HCT116 (cell line): ENCODE results near the gene CHL1. TPM values are rescaled to one million over a fixed set of nuclear protein-coding genes. Genes with fewer than 3 reads are reported as not detected.

Experiments
- ATAC-seq: fragments of 200-7000 bp; cut with Tn5 transposase; 2 replicates; pipeline ENCODE4 v1.9.1; 2020; ENCODE audit warnings: mild to moderate bottlenecking, moderate library complexity
- BruUV-seq: library from RNA; stranded (reverse); fragments of 400-500 nt; replicated peaks from 2 replicates; lab custom pipeline; 2021; lab: Mats Ljungman, UMichigan
- CTCF ChIA-PET: fragments of 300-600 bp; sonication (Branson Sonifier 250); formaldehyde crosslinking; loops from one replicate; lab custom pipeline; 2021; ENCODE audit warnings: antibody characterized with exemption; lab: Charles Lee
- POLR2A ChIA-PET: fragments of 300-600, 350-600 bp; sonication (Branson Sonifier 250); formaldehyde crosslinking; loops from one replicate; lab custom pipeline; 2021; ENCODE audit warnings: antibody characterized with exemption; lab: Charles Lee
- RAD21 ChIA-PET, 2 experiments: fragments of 300-600 bp; sonication (Branson Sonifier 250); formaldehyde crosslinking; loops; one replicate each; lab custom pipeline; 2023; ENCODE audit warnings: low total read pairs in 2 of 2; ENCODE audit not compliant: uncharacterized antibody in 2 of 2, unreplicated experiment in 2 of 2, low non-redundant PET in 1 of 2; lab: Charles Lee
- DNase-seq: peaks from one replicate; pipeline ENCODE4 v3.0.0-alpha.2; 2010; ENCODE audit warnings: low read depth, low spot score
- H2AFZ ChIP-seq: fragments of 200-600 bp; shearing (Covaris generic), sonication (generic); 2 replicates; pipeline ENCODE4 v1.6.1; 2017; ENCODE audit warnings: low read depth, mixed run types, mixed read lengths, antibody characterized with exemption, low read length; ENCODE audit not compliant: poor library complexity, severe bottlenecking
- H3K27ac ChIP-seq: 2 replicates; pipeline ENCODE4 v1.5.1; 2012; ENCODE audit warnings: low read depth, low read length
- H3K27me3 ChIP-seq: fragments of 200-600 bp; sonication (generic); 2 replicates; pipeline ENCODE4 v1.6.1; 2016; ENCODE audit warnings: mixed run types, low read length, mixed read lengths; ENCODE audit not compliant: insufficient read depth
- H3K36me3 ChIP-seq, 2 experiments: fragments of 200-500 bp in 1 of 2; fragments of 200-600 bp in 1 of 2; sonication (Bioruptor generic) in 1 of 2; sonication (generic) in 1 of 2; 2 replicates each; pipeline versions ENCODE4 v1.5.1 to v1.6.1; 2014 to 2016; ENCODE audit warnings: low read length in 2 of 2, inconsistent platforms in 1 of 2, mixed read lengths in 1 of 2, mixed run types in 1 of 2; ENCODE audit not compliant: insufficient read depth in 2 of 2, control insufficient read depth in 1 of 2
- H3K4me1 ChIP-seq, 2 experiments: fragments of 200-600 bp in 1 of 2; sonication (generic) in 1 of 2; 2 replicates each; pipeline versions ENCODE4 v1.5.1 to v1.6.1; 2012 to 2017; ENCODE audit warnings: low read length in 2 of 2, inconsistent platforms in 1 of 2, mild to moderate bottlenecking in 1 of 2, mixed read lengths in 1 of 2, mixed run types in 1 of 2, moderate library complexity in 1 of 2; ENCODE audit not compliant: insufficient read depth in 2 of 2, control insufficient read depth in 1 of 2
- H3K4me2 ChIP-seq: fragments of 200-600 bp; sonication (generic); 2 replicates; pipeline ENCODE4 v1.6.1; 2017; ENCODE audit warnings: mixed run types, low read length, mixed read lengths
- H3K4me3 ChIP-seq, 2 experiments: fragments of 200-600 bp in 1 of 2; sonication (generic) in 1 of 2; replicated peaks in 1 of 2; 2 replicates each; pipeline ENCODE4 v1.5.1; 2011 to 2016; ENCODE audit warnings: low read length in 2 of 2, control low read depth in 1 of 2, low read depth in 1 of 2, mild to moderate bottlenecking in 1 of 2, mixed read lengths in 1 of 2, mixed run types in 1 of 2
- H3K79me2 ChIP-seq: fragments of 200-600 bp; sonication (generic); 2 replicates; pipeline ENCODE4 v1.6.1; 2017; ENCODE audit warnings: mild to moderate bottlenecking, mixed run types, low read length, moderate library complexity, mixed read lengths; ENCODE audit not compliant: insufficient read depth
- H3K9ac ChIP-seq: fragments of 200-600 bp; sonication (generic); 2 replicates; pipeline ENCODE4 v1.6.1; 2016; ENCODE audit warnings: low read length, mixed read lengths
- H3K9me2 ChIP-seq: fragments of 200-600 bp; sonication (generic), shearing (Covaris generic); 2 replicates; pipeline ENCODE4 v1.6.1; 2017; ENCODE audit warnings: mixed run types, mild to moderate bottlenecking, moderate library complexity; ENCODE audit not compliant: insufficient read depth
- H3K9me3 ChIP-seq, 2 experiments: fragments of 200-500 bp in 1 of 2; fragments of 200-600 bp in 1 of 2; sonication (Bioruptor generic) in 1 of 2; sonication (generic) in 1 of 2; 2 replicates each; pipeline ENCODE4 v1.6.1; 2014 to 2017; ENCODE audit warnings: low read length in 2 of 2, mixed read lengths in 2 of 2, inconsistent platforms in 1 of 2, low read depth in 1 of 2, mild to moderate bottlenecking in 1 of 2, mixed run types in 1 of 2, moderate library complexity in 1 of 2; ENCODE audit not compliant: control insufficient read depth in 1 of 2, insufficient read depth in 1 of 2
- H4K20me1 ChIP-seq: fragments of 200-600 bp; sonication (generic), shearing (Covaris generic); 2 replicates; pipeline ENCODE4 v1.6.1; 2017; ENCODE audit warnings: mixed run types, mild to moderate bottlenecking, moderate library complexity; ENCODE audit not compliant: insufficient read depth
- CBX3 ChIP-seq: IDR thresholded peaks from 2 replicates; pipeline ENCODE4 v1.6.1; 2012; ENCODE audit warnings: low read depth
- EGR1 ChIP-seq: IDR thresholded peaks from 2 replicates; pipeline ENCODE4 v1.6.1; 2012; ENCODE audit warnings: low read depth
- JUND ChIP-seq: IDR thresholded peaks from 2 replicates; pipeline ENCODE4 v1.6.1; 2012
- POLR2AphosphoS5 ChIP-seq: IDR thresholded peaks from 2 replicates; pipeline ENCODE4 v1.6.1; 2011; ENCODE audit warnings: mild to moderate bottlenecking, low read depth, low read length, moderate library complexity
- RAD21 ChIP-seq: IDR thresholded peaks from 2 replicates; pipeline ENCODE4 v1.6.1; 2012; ENCODE audit warnings: low read depth, mild to moderate bottlenecking
- YY1 ChIP-seq: IDR thresholded peaks from 2 replicates; pipeline ENCODE4 v1.6.1; 2011; ENCODE audit warnings: low read length, low read depth, moderate library complexity, mild to moderate bottlenecking; ENCODE audit not compliant: insufficient replicate concordance; ENCODE audit errors: extremely low read depth
- ZNF274 ChIP-seq: fragments of 200-500 bp; sonication (Bioruptor generic); IDR thresholded peaks from 2 replicates; pipeline ENCODE4 v1.6.1; 2014; ENCODE audit warnings: mild to moderate bottlenecking, low read depth, low read length, inconsistent platforms
- intact Hi-C: fragments of 100-400 bp; cut with micrococcal nuclease; formaldehyde crosslinking; loops from 2 replicates; pipeline ENCODE4 v1.10.0; 2022
- total RNA-seq: library from RNA; stranded (reverse); gene quantifications from one replicate; pipeline ENCODE4 v1.2.1, GENCODE V29; 2021; ENCODE audit not compliant: unreplicated experiment

Gene CHL1
- total RNA-seq, 1 experiment from 2014 or later, result not detected

DNA sequence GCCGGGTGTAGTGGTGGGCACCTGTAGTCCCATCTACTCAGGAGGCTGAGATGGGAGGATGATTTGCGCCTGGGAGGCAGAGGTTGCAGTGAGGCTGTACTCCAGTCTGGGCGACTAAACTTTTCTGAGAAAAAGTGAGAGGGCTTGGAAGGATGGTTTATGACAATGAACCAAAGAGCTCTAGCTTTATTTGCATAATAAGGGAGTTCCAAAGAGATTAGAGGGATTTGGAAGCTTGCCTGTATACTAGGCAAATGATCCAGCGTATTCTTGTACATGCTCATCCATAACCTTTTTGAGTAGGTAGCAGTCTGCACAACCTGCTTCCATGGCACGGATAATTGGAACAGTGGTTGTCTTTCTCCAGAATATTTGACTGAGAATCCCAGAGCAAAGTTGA, 251.1 kb downstream of the CHL1 start:
- TF ChIP-seq ZNF274 (no peak), CBX3 (no peak), POLR2AphosphoS5 (no peak)
- ChIA-PET CTCF (no interaction called here), RAD21 (no interaction called here), POLR2A (no interaction called here)
- no peak overlapping the region for H3K9ac ChIP-seq
- no peaks in the 10 kb centered on the region for H3K79me2 ChIP-seq
- no peaks in the 10 kb centered on the region for H3K27me3 ChIP-seq
- H3K4me3 ChIP-seq, result no peak overlapping the region
- BruUV-seq, result no TSS peak
- no peaks in the 10 kb centered on the region for H4K20me1 ChIP-seq
- H2AFZ ChIP-seq, result no peak overlapping the region
- H3K27ac ChIP-seq, result no peak overlapping the region
- H3K4me2 ChIP-seq, result no peak overlapping the region
- intact Hi-C loops, result no loop called here
- H3K36me3 ChIP-seq, result no peaks in the 10 kb centered on the region
- no peaks in the 10 kb centered on the region for H3K4me1 ChIP-seq
- DNase-seq (no peak), ATAC-seq (no peak)
- H3K9me3 ChIP-seq, result peaks cover 3 to 19% of the 10 kb centered on the region in 2 experiments; a peak in 2 of 4 replicates
- no peaks in the 10 kb centered on the region for H3K9me2 ChIP-seq

DNA sequence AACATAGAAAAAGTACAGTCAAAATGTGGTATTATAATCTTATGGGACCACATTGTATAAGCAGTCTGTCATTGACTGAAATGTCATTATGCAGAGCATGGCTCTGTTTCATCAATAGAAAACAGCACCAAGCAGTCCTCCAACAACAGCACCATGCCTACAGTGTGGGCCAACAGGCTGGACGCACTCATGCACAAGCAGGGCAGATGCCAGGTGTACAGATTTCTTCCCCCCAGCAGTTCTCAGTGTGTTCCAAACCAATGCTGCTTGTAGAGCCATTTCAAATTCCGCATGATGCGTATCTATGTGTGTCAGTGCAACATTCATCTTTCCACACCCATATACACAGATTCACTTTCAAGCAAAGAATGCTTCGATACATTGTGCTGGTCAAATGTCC, 253.1 kb downstream of the CHL1 start:
- DNase-seq (no peak), ATAC-seq (no peak)
- H3K4me3 ChIP-seq, result no peak overlapping the region
- H3K27ac ChIP-seq, result no peak overlapping the region
- H3K4me2 ChIP-seq, result no peak overlapping the region
- no peak overlapping the region for H3K9ac ChIP-seq
- POLR2A ChIA-PET, result no interaction called here
- no peaks in the 10 kb centered on the region for H3K9me2 ChIP-seq
- H3K4me1 ChIP-seq, result no peaks in the 10 kb centered on the region
- H3K9me3 ChIP-seq, result peaks cover 10 to 33% of the 10 kb centered on the region in 2 experiments; a peak in 2 of 4 replicates
- TF ChIP-seq JUND (no peak), YY1 (no peak), EGR1 (no peak), RAD21 (no peak)
- TF ChIP-seq, all 23 proteins: peak for 0
- H3K27me3 ChIP-seq, result no peaks in the 10 kb centered on the region
- no TSS peak for BruUV-seq
- H2AFZ ChIP-seq, result no peak overlapping the region
- H4K20me1 ChIP-seq, result no peaks in the 10 kb centered on the region
- intact Hi-C loops, result no loop called here
- no peaks in the 10 kb centered on the region for H3K36me3 ChIP-seq
- no peaks in the 10 kb centered on the region for H3K79me2 ChIP-seq
- RAD21 ChIA-PET, result no interaction called here
- CTCF ChIA-PET, result no interaction called here
